SU-DHL-6 (cell line): Measurements from ENCODE around the gene CCL24.
"Not testable (repeated sequence)": the region's sequence is repeated elsewhere in the genome, so short reads cannot be mapped to it uniquely, and the experiment has no call there.

Experiments used
- H2AFZ ChIP-seq: fragments of 200-600 bp; sonication (generic); 2 replicates; pipeline ENCODE4 v1.6.1; 2014; ENCODE audit warnings: low read depth, mild to moderate bottlenecking, moderate library complexity, mixed read lengths, antibody characterized with exemption, low read length; ENCODE audit not compliant: severe bottlenecking
- H3F3A ChIP-seq: fragments of 200-600 bp; shearing (Covaris generic); 2 replicates; pipeline ENCODE4 v1.6.0; 2016; ENCODE audit warnings: antibody characterized with exemption, mild to moderate bottlenecking; ENCODE audit not compliant: insufficient read depth
- H3K27ac ChIP-seq: fragments of 200-600 bp; sonication (generic); 2 replicates; pipeline ENCODE4 v1.5.1; 2016; ENCODE audit warnings: low read depth, mild to moderate bottlenecking, low read length, moderate library complexity, mixed read lengths
- H3K27me3 ChIP-seq: fragments of 200-600 bp; sonication (generic), shearing (Covaris generic); 2 replicates; pipeline ENCODE4 v1.6.0; 2014; ENCODE audit warnings: mild to moderate bottlenecking, low read length
- H3K36me3 ChIP-seq: fragments of 200-600 bp; sonication (generic); 2 replicates; pipeline ENCODE4 v1.6.1; 2014; ENCODE audit warnings: mild to moderate bottlenecking, low read length, mixed read lengths
- H3K4me2 ChIP-seq: fragments of 300-600, 200-600 bp; shearing (Covaris generic), sonication (generic); 2 replicates; pipeline ENCODE4 v1.6.0; 2014; ENCODE audit warnings: low read length, low read depth, mild to moderate bottlenecking; ENCODE audit not compliant: poor library complexity, severe bottlenecking
- H3K4me3 ChIP-seq: fragments of 200-600 bp; sonication (generic); 2 replicates; pipeline ENCODE4 v1.5.1; 2014; ENCODE audit warnings: antibody characterized with exemption, low read length, mild to moderate bottlenecking, mixed read lengths; ENCODE audit not compliant: insufficient read depth, poor library complexity, severe bottlenecking
- H3K79me2 ChIP-seq: fragments of 200-600 bp; sonication (generic); 2 replicates; pipeline ENCODE4 v1.6.1; 2014; ENCODE audit warnings: mild to moderate bottlenecking, low read length, moderate library complexity; ENCODE audit not compliant: insufficient read depth
- H3K9ac ChIP-seq: fragments of 200-600 bp; sonication (generic); 2 replicates; pipeline ENCODE4 v1.7.0; 2014; ENCODE audit warnings: mild to moderate bottlenecking, low read length
- H3K9me2 ChIP-seq: fragments of 200-600 bp; sonication (generic); replicated peaks from 2 replicates; pipeline ENCODE4 v1.6.1; 2014; ENCODE audit warnings: low read length; ENCODE audit not compliant: insufficient read depth
- H3K9me3 ChIP-seq: fragments of 200-600 bp; sonication (generic); 2 replicates; pipeline ENCODE4 v1.6.1; 2014; ENCODE audit warnings: low read length, mixed read lengths; ENCODE audit not compliant: insufficient read depth
- H4K20me1 ChIP-seq: fragments of 200-600 bp; sonication (generic); 2 replicates; pipeline ENCODE4 v1.6.1; 2014; ENCODE audit warnings: low read depth, mild to moderate bottlenecking, antibody characterized with exemption, low read length, moderate library complexity, mixed read lengths
- EZH2phosphoT487 ChIP-seq: fragments of 200-600 bp; sonication (generic), shearing (Covaris generic); conservative IDR thresholded peaks from 2 replicates; pipeline ENCODE4 v1.6.1; 2018; ENCODE audit warnings: mild to moderate bottlenecking, antibody characterized with exemption, low read length, moderate library complexity, mixed read lengths
- TF ChIP-seq, protein P1 (sequence below): fragments of 200-600 bp; sonication (generic); IDR thresholded peaks from one replicate; pipeline ENCODE4 v1.5.1; 2017; ENCODE audit warnings: antibody characterized with exemption, mild to moderate bottlenecking, low read length, moderate library complexity; ENCODE audit not compliant: insufficient read depth, poor library complexity, severe bottlenecking

CCL24 gene

DNA sequence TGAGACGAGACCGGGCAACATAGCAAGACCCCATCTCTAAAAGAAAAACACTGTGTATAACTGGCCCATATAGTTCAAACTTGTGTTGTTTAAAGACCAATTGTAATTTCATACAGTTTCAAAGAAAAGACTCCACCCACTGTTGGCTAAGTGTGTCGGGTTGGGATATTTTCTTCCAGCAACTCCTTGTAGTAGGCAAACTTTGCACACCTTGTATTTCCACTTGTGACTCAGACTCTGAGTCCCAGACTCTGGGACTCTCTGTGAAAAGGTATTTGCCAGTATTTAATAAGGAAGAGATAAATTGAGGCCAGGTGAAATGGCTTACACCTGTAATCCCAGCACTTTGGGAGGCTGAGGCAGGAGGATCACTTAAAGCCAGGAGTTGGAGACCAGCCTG, 36.0 kb upstream of the CCL24 start:
- Histone ChIP-seq H3K27ac (no peak overlapping the region), H3K4me2 (no peak overlapping the region), H3K9me2 (no peaks in the 10 kb centered on the region), H3K4me3 (no peak overlapping the region), H3K36me3 (no peaks in the 10 kb centered on the region), H3F3A (no peaks in the 10 kb centered on the region), H2AFZ (no peak overlapping the region), H4K20me1 (no peaks in the 10 kb centered on the region), H3K9ac (no peak overlapping the region), H3K79me2 (no peaks in the 10 kb centered on the region), H3K27me3 (no peaks in the 10 kb centered on the region), H3K9me3 (no peaks in the 10 kb centered on the region)
- TF ChIP-seq, protein P1, sequence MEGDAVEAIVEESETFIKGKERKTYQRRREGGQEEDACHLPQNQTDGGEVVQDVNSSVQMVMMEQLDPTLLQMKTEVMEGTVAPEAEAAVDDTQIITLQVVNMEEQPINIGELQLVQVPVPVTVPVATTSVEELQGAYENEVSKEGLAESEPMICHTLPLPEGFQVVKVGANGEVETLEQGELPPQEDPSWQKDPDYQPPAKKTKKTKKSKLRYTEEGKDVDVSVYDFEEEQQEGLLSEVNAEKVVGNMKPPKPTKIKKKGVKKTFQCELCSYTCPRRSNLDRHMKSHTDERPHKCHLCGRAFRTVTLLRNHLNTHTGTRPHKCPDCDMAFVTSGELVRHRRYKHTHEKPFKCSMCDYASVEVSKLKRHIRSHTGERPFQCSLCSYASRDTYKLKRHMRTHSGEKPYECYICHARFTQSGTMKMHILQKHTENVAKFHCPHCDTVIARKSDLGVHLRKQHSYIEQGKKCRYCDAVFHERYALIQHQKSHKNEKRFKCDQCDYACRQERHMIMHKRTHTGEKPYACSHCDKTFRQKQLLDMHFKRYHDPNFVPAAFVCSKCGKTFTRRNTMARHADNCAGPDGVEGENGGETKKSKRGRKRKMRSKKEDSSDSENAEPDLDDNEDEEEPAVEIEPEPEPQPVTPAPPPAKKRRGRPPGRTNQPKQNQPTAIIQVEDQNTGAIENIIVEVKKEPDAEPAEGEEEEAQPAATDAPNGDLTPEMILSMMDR: no peak
- no peak for TF ChIP-seq EZH2phosphoT487

DNA sequence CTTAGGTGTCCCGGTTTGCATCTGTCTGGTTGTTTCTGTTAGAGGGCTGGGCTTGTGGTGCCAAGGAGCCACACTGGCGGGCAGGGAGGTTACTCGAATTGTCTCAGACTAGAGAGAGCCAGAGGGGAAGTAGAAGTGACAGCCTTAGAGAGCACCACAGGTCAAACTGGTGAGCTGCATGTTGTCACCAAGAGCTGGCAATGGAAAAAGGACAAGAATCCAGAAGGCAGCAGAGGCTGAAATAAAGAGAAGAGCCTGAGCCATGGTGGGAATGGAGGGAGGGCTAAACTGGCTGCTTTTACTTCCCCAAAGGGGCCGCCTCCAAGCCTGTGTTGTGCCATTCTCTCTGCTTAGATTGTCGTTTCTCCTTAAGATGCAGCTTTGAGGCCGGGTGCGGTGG, 34.1 kb upstream of the CCL24 start:
- Histone ChIP-seq H4K20me1 (no peaks in the 10 kb centered on the region), H3K9me3 (no peaks in the 10 kb centered on the region), H3K4me2 (no peak overlapping the region), H3F3A (no peaks in the 10 kb centered on the region), H3K36me3 (no peaks in the 10 kb centered on the region), H3K79me2 (no peaks in the 10 kb centered on the region), H2AFZ (no peak overlapping the region), H3K4me3 (no peak overlapping the region), H3K9ac (no peak overlapping the region), H3K27me3 (no peaks in the 10 kb centered on the region), H3K9me2 (no peaks in the 10 kb centered on the region), H3K27ac (no peak overlapping the region)
- TF ChIP-seq, protein P1: no peak
- TF ChIP-seq EZH2phosphoT487: no peak

DNA sequence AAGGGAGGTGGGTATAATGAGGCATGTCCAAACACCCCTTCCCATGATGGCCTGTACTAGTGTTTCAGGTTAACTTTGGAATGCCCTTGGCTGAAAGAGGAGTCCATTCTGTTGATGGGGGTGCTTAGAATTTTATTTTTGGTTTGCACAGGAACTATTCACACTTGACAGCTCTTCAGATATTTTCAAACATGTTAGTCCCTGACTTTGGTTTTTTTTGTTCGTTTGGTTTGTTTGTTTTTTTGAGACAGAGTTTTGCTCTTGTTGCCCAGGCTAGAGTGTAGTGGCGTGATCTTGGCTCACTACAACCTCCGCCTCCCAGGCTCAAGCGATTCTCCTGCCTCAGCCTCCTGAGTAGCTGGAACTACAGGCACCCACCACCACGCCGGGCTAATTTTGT, 31.5 kb upstream of the CCL24 start:
- H3K9me2 ChIP-seq, H3K79me2 ChIP-seq, H3K4me3 ChIP-seq, H3K9ac ChIP-seq, H4K20me1 ChIP-seq, H3F3A ChIP-seq, H3K36me3 ChIP-seq, H3K4me2 ChIP-seq, H2AFZ ChIP-seq, H3K27me3 ChIP-seq, H3K27ac ChIP-seq, H3K9me3 ChIP-seq: not testable (repeated sequence)

DNA sequence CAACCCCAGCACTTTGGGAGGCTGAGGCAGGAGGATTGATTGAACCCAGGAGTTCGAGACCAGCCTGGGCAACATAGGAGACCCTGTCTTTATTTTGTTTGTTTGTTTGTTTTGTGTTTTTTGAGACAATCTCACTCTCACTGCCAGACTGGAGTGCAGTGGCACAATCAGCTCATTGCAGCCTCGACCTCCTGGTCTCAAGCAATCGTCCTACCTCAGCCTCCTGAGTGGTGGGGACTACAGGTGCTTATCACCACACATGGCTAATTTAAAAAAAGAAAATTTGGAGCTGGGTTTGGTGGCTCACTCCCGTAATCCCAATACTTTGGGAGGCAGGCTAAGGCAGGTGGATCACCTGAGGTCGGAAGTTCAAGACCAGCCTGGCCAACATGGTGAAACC, 30.6 kb upstream of the CCL24 start:
- Histone ChIP-seq H3F3A (no peaks in the 10 kb centered on the region), H3K9me2 (no peaks in the 10 kb centered on the region), H3K27me3 (no peaks in the 10 kb centered on the region), H3K36me3 (no peaks in the 10 kb centered on the region), H3K4me3 (no peak overlapping the region), H2AFZ (no peak overlapping the region), H3K27ac (no peak overlapping the region), H3K79me2 (no peaks in the 10 kb centered on the region), H3K4me2 (no peak overlapping the region), H3K9me3 (no peaks in the 10 kb centered on the region), H4K20me1 (no peaks in the 10 kb centered on the region), H3K9ac (no peak overlapping the region)
- TF ChIP-seq, protein P1: no peak
- no peak for TF ChIP-seq EZH2phosphoT487
